HG03565 (cell line): ENCODE results near the gene EHD4.

Experiments used
- ATAC-seq: cut with Tn5 transposase; IDR thresholded peaks from one replicate; pipeline ENCODE4 v1.9.1; 2021; ENCODE audit warnings: mild to moderate bottlenecking, moderate library complexity; ENCODE audit not compliant: unreplicated experiment

Gene EHD4

GRCh38 chr15:41882689-41883483 lies 89.5 kb downstream of the EHD4 start:
- no peak for ATAC-seq

- no peak for ATAC-seq
These were observed 90.3 kb downstream of the EHD4 start for GRCh38 chr15:41881920-41882688.

GRCh38 chr15:41881550-41881919 lies 90.8 kb downstream of the EHD4 start:
- ATAC-seq: no peak

- no peak for ATAC-seq
These were observed 91.3 kb downstream of the EHD4 start for GRCh38 chr15:41881086-41881485.

- ATAC-seq: no peak
These were observed 92.0 kb downstream of the EHD4 start for GRCh38 chr15:41880156-41880877.

GRCh38 chr15:41879321-41879845 lies 93.0 kb downstream of the EHD4 start:
- no peak for ATAC-seq

- no peak for ATAC-seq
These were observed 94.0 kb downstream of the EHD4 start for GRCh38 chr15:41878355-41878699.

- ATAC-seq: no peak
These were observed 94.6 kb downstream of the EHD4 start for GRCh38 chr15:41877631-41878354.

- ATAC-seq: no peak
These were observed 95.7 kb downstream of the EHD4 start for GRCh38 chr15:41876689-41877088.

GRCh38 chr15:41876007-41876406 lies 96.3 kb downstream of the EHD4 start:
- ATAC-seq: no peak

GRCh38 chr15:41874736-41875135 lies 97.6 kb downstream of the EHD4 start:
- no peak for ATAC-seq

- no peak for ATAC-seq
These were observed 98.6 kb downstream of the EHD4 start for GRCh38 chr15:41873711-41874110.

- ATAC-seq: no peak
These were observed 100.1 kb downstream of the EHD4 start for GRCh38 chr15:41872166-41872747.

GRCh38 chr15:41871175-41871905 lies 101.0 kb downstream of the EHD4 start:
- no peak for ATAC-seq

- ATAC-seq: no peak
These were observed 101.7 kb downstream of the EHD4 start for GRCh38 chr15:41870689-41871081.

- ATAC-seq: no peak
These were observed 102.3 kb downstream of the EHD4 start for GRCh38 chr15:41869770-41870688.

- no peak for ATAC-seq
These were observed 104.0 kb downstream of the EHD4 start for GRCh38 chr15:41868321-41868720.

GRCh38 chr15:41866872-41867579 lies 105.3 kb downstream of the EHD4 start:
- ATAC-seq: no peak
